Subcutaneous abdominal adipose tissue (tissue), 5 donors: ENCODE data around the gene PMEL.

Experiments
- H3K27ac ChIP-seq: one replicate; pipeline ENCODE4 v1.7.0; 2013; ENCODE audit warnings: low read depth, mild to moderate bottlenecking, inconsistent platforms, low read length, moderate library complexity
- H3K27me3 ChIP-seq, 5 donors: one replicate each; pipeline ENCODE4 v1.7.0; 2013; ENCODE audit warnings: low read length in 5 of 5, inconsistent platforms in 1 of 5; ENCODE audit not compliant: control insufficient read depth in 5 of 5, insufficient read depth in 4 of 5
- H3K36me3 ChIP-seq, 5 donors: one replicate each; pipeline ENCODE4 v1.7.0; 2013; ENCODE audit warnings: low read length in 5 of 5; ENCODE audit not compliant: control insufficient read depth in 5 of 5, insufficient read depth in 5 of 5
- H3K4me1 ChIP-seq, 5 donors: one replicate each; pipeline ENCODE4 v1.7.0; 2013; ENCODE audit warnings: low read length in 5 of 5, mild to moderate bottlenecking in 3 of 5, moderate library complexity in 1 of 5; ENCODE audit not compliant: control insufficient read depth in 5 of 5, insufficient read depth in 5 of 5
- H3K4me3 ChIP-seq, 5 donors: one replicate each; pipeline ENCODE4 v1.7.0; 2013; ENCODE audit warnings: low read length in 5 of 5, low read depth in 1 of 5
- H3K9ac ChIP-seq, 5 donors: one replicate each; pipeline ENCODE4 v1.7.0; 2013; ENCODE audit warnings: low read length in 5 of 5, mild to moderate bottlenecking in 4 of 5, moderate library complexity in 3 of 5
- H3K9me3 ChIP-seq, 5 donors: one replicate each; pipeline ENCODE4 v1.7.0; 2013; ENCODE audit warnings: low read length in 5 of 5; ENCODE audit not compliant: control insufficient read depth in 5 of 5
- donor health status: healthy.
- donor health status: healthy.
- donor health status: healthy.
- donor health status: healthy.
- donor health status: healthy.

PMEL gene

GRCh38 chr12:55909513-55909884 lies 56.3 kb downstream of the PMEL start:
- Histone ChIP-seq H3K36me3 (peaks cover 0 to 12% (median 7%) of the 10 kb centered on the region in 5 donors), H3K4me3 (no peak overlapping the region), H3K4me1 (no peaks in the 10 kb centered on the region), H3K27me3 (no peaks in the 10 kb centered on the region), H3K27ac (no peak overlapping the region), H3K9ac (no peak overlapping the region), H3K9me3 (no peaks in the 10 kb centered on the region)

- Histone ChIP-seq H3K9ac (no peak overlapping the region), H3K27me3 (no peaks in the 10 kb centered on the region), H3K9me3 (no peaks in the 10 kb centered on the region), H3K4me3 (no peak overlapping the region), H3K27ac (no peak overlapping the region), H3K4me1 (no peaks in the 10 kb centered on the region), H3K36me3 (peaks cover 0 to 10% (median 7%) of the 10 kb centered on the region in 5 donors)
Observed at GRCh38 chr12:55908726-55909512, 56.9 kb downstream of the PMEL start.

GRCh38 chr12:55906056-55906455 lies 59.8 kb downstream of the PMEL start:
- no peaks in the 10 kb centered on the region for H3K4me1 ChIP-seq

More at GRCh38 chr12:55906056-55906455, 59.8 kb downstream of the PMEL start:
- H3K27ac ChIP-seq = no peak overlapping the region
- H3K9me3 ChIP-seq = no peaks in the 10 kb centered on the region
- no peak overlapping the region for H3K9ac ChIP-seq
- no peak overlapping the region for H3K4me3 ChIP-seq
- H3K36me3 ChIP-seq = peaks cover 0 to 24% (median 19%) of the 10 kb centered on the region in 5 donors
- H3K27me3 ChIP-seq = no peaks in the 10 kb centered on the region
